Activated effector memory CD4-positive, alpha-beta T cell treated with anti-CD3 and anti-CD28 coated beads, Interleukin-2, amount 50 U/mL, for 16 hours (primary cell): ENCODE results near the gene TGFBR3.
A peak's percentile ranks its signal among the peaks of the same experiment; 100 is the strongest.

Experiments used
- DNase-seq: peaks from one replicate; pipeline ENCODE4 v3.0.0-alpha.2; 2020

Gene TGFBR3

DNA sequence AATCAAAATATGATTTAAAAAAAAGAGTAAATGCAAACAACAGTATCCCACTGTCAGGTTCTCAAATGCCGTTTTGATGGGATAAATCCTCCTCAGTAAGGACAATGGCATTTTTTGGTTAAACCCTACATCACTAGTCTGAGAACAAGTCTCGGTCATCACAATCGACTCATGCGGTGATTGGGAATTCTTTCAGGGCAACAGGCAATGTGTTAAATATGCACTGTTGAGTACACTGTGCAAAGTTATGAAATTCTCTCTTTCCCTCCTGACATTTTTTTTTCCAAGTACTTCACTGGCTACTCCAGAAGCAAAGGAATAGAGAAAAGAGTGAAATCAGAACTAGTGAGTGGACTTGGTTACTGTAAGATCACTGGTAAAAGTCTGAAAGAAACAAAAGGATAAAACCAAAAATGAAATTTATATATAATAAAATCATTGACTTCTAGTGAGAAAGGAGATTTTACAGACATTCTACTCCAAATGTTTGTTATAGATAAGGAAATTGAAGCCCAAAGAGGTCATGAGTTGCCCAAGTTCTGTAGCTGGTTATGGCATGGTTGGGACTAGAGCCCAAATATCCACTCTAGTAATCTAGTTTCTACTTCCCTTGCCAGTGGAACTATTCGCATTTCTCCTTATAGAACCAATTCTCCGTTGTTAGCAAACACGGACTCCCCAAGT, 111.3 kb downstream of the TGFBR3 start:
- no peak for DNase-seq

- no peak for DNase-seq
These were observed 114.2 kb downstream of the TGFBR3 start for GRCh38 chr1:91771717-91772116.

DNA sequence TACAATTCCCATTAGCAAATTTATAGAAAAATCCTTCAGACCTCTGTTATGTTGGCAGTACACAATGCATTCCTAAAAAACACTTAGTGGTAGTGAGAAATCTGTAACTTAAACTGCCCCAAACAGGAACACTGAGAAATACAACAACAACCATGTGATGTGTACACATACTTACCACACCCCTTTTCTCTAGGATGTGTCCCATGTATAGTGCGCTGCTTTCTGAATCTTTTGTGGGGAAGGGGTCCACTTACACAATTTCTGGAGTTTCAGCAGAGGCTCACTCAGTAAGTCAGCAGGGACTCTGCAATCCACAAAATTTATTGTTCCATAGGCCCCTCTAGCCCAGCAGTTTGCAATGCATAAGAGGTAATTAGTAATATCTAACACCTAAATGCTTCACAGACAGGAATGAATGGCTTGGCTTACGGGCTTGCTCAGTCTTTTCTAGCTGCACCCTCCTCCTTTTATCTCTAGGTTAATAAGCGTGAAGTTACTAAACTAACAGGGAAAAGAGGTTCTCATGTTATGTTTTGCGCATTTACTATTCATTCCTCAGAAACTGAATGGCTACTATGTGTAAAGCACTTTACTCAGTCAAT, 115.2 kb downstream of the TGFBR3 start:
- DNase-seq, result no peak

GRCh38 chr1:91769742-91770141, 116.2 kb downstream of the TGFBR3 start:
- no peak for DNase-seq

- DNase-seq, result no peak
These were observed 116.9 kb downstream of the TGFBR3 start for GRCh38 chr1:91768786-91769725.

GRCh38 chr1:91768120-91768519, 117.8 kb downstream of the TGFBR3 start:
- no peak for DNase-seq

DNA sequence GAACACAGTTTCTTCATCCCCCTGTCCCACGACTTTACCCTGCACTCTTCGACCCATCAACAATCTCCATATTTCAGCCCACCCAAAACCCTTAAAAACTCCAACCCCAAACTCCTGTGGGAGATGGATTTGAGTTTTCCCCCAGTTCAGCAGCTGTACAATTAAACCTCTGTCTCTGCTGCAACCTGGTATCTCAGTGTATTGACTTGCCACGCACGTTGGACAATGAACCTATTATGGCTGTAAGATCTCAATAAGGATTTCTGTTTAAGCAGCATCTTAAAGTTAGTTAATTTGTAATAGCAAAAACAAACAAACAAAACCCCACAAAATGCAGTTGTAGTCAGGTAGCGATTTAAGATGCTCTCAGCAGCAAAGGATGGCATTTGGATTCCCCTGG, 119.1 kb downstream of the TGFBR3 start:
- no peak for DNase-seq

DNA sequence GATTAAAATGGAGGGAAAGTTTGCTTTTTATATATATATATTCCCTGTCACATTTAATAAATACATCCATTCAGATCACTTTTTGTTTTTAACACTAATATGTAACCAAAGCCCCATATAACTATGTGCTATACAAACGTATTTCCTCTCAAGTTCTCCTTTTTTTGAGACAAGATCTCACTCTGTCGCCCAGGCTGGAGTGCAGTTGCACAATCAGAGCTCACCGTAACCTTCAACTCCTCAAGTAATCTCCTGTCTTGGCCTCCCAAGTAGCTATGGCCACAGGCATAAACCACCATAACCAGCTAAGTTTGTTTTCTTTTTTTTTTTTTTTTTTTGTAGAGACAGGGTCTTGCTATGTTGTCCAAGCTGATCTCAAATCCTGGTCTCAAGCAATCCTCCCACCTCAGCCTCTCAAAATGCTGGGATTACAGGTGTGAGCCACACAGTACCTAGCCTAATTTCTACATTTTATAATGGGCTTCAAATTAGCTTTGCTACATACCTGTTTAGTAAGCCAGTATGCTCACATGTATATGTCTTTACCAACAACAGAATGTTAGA, 120.0 kb downstream of the TGFBR3 start:
- DNase-seq, result no peak

DNA sequence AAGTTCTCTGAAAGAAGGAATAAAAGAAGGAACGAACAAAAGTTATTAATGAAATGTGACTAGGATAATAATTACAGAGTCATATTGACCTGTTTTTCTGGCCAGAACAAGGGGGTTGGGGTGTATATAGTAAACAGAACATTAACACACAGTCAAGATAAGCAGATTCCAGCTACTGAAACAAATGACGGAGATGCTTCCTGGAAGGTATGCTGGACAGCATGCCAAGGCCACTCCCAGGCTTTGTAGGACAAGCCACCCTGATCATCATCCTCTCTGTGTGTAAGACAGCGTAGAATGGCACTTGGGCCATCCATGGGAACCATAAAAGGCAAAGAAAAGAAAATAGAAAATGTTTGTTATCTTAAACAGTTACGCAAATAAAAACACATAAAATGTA, 120.7 kb downstream of the TGFBR3 start:
- DNase-seq, result no peak

- DNase-seq, result no peak
These were observed 121.4 kb downstream of the TGFBR3 start for GRCh38 chr1:91764471-91765115.

DNA sequence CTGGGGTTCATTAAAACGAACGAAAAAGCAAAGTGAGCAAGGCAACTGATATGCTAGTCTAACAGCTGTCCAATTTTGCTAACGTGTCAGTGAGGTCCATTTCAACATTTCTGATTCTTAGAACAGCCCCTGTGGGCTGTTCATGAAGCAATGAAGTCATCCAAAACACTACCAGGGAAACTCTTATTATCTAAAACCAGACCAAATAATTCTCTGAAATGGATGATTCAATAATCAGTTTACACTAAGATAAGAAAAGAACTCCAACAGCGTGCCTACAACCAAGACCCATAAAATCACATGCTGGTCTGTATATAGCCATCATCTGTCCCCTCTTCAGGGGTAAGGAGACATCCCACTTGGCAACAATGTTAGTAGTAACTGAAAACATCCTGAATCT, 122.7 kb downstream of the TGFBR3 start:
- no peak for DNase-seq

- no peak for DNase-seq
These were observed 124.6 kb downstream of the TGFBR3 start for GRCh38 chr1:91761295-91761721.

- no peak for DNase-seq
These were observed 125.4 kb downstream of the TGFBR3 start for GRCh38 chr1:91760512-91760911.

DNA sequence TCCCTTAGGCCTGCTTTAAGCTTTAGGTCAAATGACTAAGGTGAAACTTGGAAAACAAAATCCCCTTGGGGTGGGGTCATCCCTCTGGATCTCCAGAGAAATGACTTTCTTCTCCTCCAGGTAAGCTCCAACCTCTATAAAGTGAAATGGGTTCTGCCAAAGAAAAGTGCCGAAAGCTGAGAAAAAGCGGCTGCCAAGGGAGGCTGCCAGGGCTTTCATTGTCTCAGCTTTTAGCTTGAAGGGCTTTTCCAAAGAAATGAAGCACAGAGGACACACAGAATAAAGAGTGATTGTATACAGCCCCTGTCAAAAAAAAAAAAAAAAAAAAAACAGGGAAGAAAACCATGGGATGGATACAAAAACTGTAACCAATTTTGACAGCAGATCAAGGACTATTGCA, 126.9 kb downstream of the TGFBR3 start:
- DNase-seq, result no peak

- DNase-seq, result no peak
These were observed 128.0 kb downstream of the TGFBR3 start for GRCh38 chr1:91757763-91758460.

- no peak for DNase-seq
These were observed 130.2 kb downstream of the TGFBR3 start for GRCh38 chr1:91755702-91756287.

- DNase-seq, result no peak
These were observed 131.0 kb downstream of the TGFBR3 start for GRCh38 chr1:91754816-91755580.

GRCh38 chr1:91754348-91754747, 131.6 kb downstream of the TGFBR3 start:
- DNase-seq, result peak; percentile 72

DNA sequence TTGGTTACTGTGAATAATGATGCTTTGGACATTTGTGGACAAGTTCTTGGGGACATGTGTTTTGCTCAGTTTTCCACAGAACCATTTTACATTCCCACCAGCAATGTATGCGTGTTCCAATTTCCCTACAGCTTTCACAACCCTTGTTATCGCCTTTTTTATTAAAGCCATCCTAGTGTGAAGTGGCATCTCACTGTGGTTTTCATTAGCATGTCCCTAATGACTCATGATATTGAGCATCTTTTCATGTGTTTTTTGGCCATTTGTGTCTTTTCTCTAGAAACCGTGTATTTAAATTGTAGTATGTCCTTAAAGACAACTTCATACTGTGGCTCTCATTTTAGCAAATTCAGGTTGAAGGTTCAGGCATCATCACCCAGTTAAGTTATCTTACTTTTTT, 132.1 kb downstream of the TGFBR3 start:
- no peak for DNase-seq

DNA sequence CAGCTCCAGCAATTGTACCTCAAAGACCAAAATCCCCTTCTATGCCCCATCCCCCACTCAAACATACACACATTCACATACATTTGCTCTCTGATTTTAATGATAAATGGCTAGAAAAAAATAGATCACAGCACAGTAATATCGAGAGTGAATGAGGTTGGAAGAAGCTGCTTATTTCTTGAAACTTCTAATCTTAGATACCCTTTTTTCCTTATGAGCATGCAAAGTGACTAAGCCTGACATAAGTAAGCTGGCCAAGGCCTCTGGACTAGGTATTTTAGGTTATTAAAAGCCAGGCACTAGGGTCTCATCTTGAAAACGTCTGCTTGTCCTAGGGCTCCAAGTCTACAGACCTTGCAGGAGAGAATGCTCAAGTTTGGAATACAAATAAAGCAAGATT, 133.6 kb downstream of the TGFBR3 start:
- DNase-seq, result no peak

- DNase-seq, result no peak
These were observed 134.7 kb downstream of the TGFBR3 start for GRCh38 chr1:91751275-91751674.
